GM10266 (cell line): ENCODE measurements around the gene CYP4F3.

Experiments used
- DNase-seq: peaks from one replicate; pipeline ENCODE4 v3.0.0; 2012; ENCODE audit errors: extremely low spot score
- CTCF ChIP-seq: IDR thresholded peaks from 2 replicates; pipeline ENCODE4 v1.5.1; 2012; ENCODE audit warnings: mild to moderate bottlenecking, low read depth; ENCODE audit not compliant: control insufficient read depth, insufficient read depth; ENCODE audit errors: missing control alignments

The CYP4F3 gene

GRCh38 chr19:15634105-15634504, 6.6 kb upstream of the CYP4F3 start:
- no peak for DNase-seq
- no peak for TF ChIP-seq CTCF

DNA sequence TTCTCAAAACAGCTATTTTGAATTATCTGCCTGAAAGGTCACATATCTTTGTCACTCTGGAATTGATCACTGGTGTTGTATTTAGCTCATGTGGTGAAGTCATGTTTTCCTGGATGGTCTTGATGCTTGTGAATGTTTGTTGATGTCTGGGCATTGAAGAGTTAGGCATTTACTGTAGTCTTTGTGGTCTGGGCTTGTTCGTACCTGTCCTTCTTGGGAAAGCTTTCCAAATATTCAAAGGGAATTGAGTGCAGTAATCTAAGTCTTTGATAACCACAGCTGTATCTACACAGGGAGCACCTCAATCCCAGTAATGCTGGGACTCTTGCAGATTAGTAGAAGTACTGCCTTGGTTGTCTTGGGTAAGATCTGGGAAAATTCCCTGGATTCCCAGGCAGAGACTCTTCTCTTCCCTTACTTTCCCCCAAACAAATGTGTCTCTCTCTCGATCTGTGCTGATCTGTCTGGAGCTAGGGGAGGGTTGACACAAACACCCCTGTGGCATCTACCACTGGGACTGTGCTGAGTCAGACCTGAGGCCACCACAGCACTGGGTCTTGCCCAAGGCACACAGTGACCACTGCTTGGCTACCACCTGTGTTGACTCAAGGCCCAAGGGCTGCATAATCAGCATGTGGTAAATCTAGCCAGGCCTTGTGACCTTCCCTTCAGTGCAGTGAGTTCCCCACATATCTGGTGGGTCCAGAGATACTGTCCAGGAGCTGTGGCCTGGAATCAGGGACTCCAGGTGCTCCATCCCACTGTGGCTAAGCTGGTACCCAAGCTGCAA, 5.5 kb upstream of the CYP4F3 start:
- no peak for DNase-seq
- no peak for TF ChIP-seq CTCF

GRCh38 chr19:15636026-15636425, 4.7 kb upstream of the CYP4F3 start:
- DNase-seq = no peak
- no peak for TF ChIP-seq CTCF

DNA sequence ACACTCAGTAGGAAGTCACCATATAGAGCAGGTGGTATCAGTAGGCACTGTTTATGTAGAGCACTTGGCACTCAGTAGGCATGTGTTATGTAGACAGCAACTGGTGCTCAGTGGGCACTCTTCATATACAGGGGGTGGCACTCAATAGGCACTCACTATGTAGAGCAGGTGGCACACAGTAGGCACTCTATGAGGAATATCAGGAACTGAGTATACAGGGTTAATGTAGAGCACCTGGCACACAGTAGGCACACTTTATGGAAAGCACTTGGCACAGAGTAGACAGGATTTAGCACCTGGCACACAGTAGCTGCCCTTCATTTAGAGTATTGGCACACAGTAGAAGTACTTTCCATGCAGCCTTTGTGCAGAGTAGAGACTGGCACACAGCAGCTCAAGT, 1.1 kb upstream of the CYP4F3 start:
- DNase-seq = no peak

GRCh38 chr19:15640904-15641597, 354 bp downstream of the CYP4F3 start:
- TF ChIP-seq CTCF = no peak
- DNase-seq = no peak

More for the DNA sequence above, 1.1 kb upstream of the CYP4F3 start:
- no peak for TF ChIP-seq CTCF

- TF ChIP-seq CTCF = no peak
- no peak for DNase-seq
Observed at GRCh38 chr19:15641901-15642491, 1.3 kb downstream of the CYP4F3 start.

- no peak for DNase-seq
- TF ChIP-seq CTCF = no peak
Observed at GRCh38 chr19:15642807-15643206, 2.1 kb downstream of the CYP4F3 start.
